K562 (cell line): ENCODE results near the gene CDK11B. TPM values are rescaled to one million over a fixed set of nuclear protein-coding genes. Genes with fewer than 3 reads are reported as not detected.

Source experiments
- ASH1L ChIP-seq: fragments of 450-650 bp; IDR thresholded peaks from 2 replicates; pipeline ENCODE4 v1.6.1; 2018; ENCODE audit warnings: borderline replicate concordance, mild to moderate bottlenecking, low read depth; ENCODE audit not compliant: partially characterized antibody
- BRF2 ChIP-seq: IDR thresholded peaks from 3 replicates; pipeline ENCODE4 v1.6.1; 2011; ENCODE audit warnings: borderline replicate concordance, mild to moderate bottlenecking; ENCODE audit not compliant: insufficient read length, insufficient read depth
- CEBPZ ChIP-seq: fragments of 150-350 bp; IDR thresholded peaks from 2 replicates; pipeline ENCODE4 v1.6.1; 2014; ENCODE audit warnings: low read depth, mild to moderate bottlenecking, low read length, borderline replicate concordance
- CTBP1 ChIP-seq: fragments of 450-650 bp; IDR thresholded peaks from 2 replicates; pipeline ENCODE4 v1.6.1; 2016; ENCODE audit warnings: borderline replicate concordance
- EGR1 ChIP-seq: fragments of 450-650 bp; conservative IDR thresholded peaks from 2 replicates; pipeline ENCODE4 v1.6.1; 2017; ENCODE audit warnings: mild to moderate bottlenecking
- FOXA1 ChIP-seq: fragments of 450-650 bp; IDR thresholded peaks from 2 replicates; pipeline ENCODE4 v1.6.1; 2016; ENCODE audit warnings: mild to moderate bottlenecking, borderline replicate concordance
- HNRNPH1 ChIP-seq: fragments of 200-400 bp; formaldehyde crosslinking; optimal IDR thresholded peaks from 2 replicates; pipeline ENCODE3; 2017; ENCODE audit warnings: low read depth, mild to moderate bottlenecking, low read length, moderate library complexity
- MED1 ChIP-seq: sonication (generic); formaldehyde crosslinking; IDR thresholded peaks from 2 replicates; pipeline ENCODE4 v1.8.1; 2023; ENCODE audit warnings: missing genetic modification reagents, borderline replicate concordance
- PCBP2 ChIP-seq: fragments of 200-400 bp; formaldehyde crosslinking; IDR thresholded peaks from 2 replicates; pipeline ENCODE4 v1.6.1; 2018; ENCODE audit warnings: low read length, low read depth, mild to moderate bottlenecking, moderate library complexity; ENCODE audit not compliant: poor library complexity, severe bottlenecking
- RCOR1 ChIP-seq, 2 experiments: IDR thresholded peaks; 2 replicates each; pipeline ENCODE4 v1.6.1; 2012; ENCODE audit warnings: low read depth in 2 of 2, low read length in 2 of 2, borderline replicate concordance in 1 of 2, improper control_type of control experiment in 1 of 2
- SMARCA5 ChIP-seq: fragments of 450-650 bp; IDR thresholded peaks from 2 replicates; pipeline ENCODE4 v1.6.1; 2016
- TEAD2 ChIP-seq: fragments of 450-650 bp; IDR thresholded peaks from 2 replicates; pipeline ENCODE4 v1.6.1; 2016; ENCODE audit warnings: missing genetic modification characterization, control low read depth, missing compliant biosample characterization
- TGIF2 ChIP-seq: sonication (generic); formaldehyde crosslinking; IDR thresholded peaks from 2 replicates; pipeline ENCODE4 v1.8.1; 2022; ENCODE audit warnings: mild to moderate bottlenecking, missing genetic modification reagents, moderate library complexity
- TRIM25 ChIP-seq: fragments of 450-650 bp; IDR thresholded peaks from 2 replicates; pipeline ENCODE4 v1.7.0; 2016; ENCODE audit warnings: borderline replicate concordance
- ZC3H11A ChIP-seq: IDR thresholded peaks from 2 replicates; pipeline ENCODE4 v1.6.1; 2012; ENCODE audit warnings: low read depth, low read length, improper control_type of control experiment
- ZNF133 ChIP-seq: fragments of 250-450 bp; sonication (Bioruptor Pico); IDR thresholded peaks from 2 replicates; pipeline ENCODE4 v1.4.0; 2020; ENCODE audit warnings: mild to moderate bottlenecking
- ZNF174 ChIP-seq: fragments of 250-450 bp; sonication (Bioruptor Pico); IDR thresholded peaks from 2 replicates; pipeline ENCODE4 v1.4.0; 2020; ENCODE audit warnings: mild to moderate bottlenecking
- ZNF57 ChIP-seq: fragments of 450-650 bp; formaldehyde crosslinking; IDR thresholded peaks from 2 replicates; pipeline ENCODE4 v1.4.0; 2020; ENCODE audit warnings: mild to moderate bottlenecking, moderate library complexity
- polyA plus RNA-seq, 8 experiments: library from polyadenylated mRNA; depleted of rRNA in 4 of 8; stranded (reverse) in 5 of 8; unstranded in 3 of 8; fragments of >200 nt; fragmentation: Nextera tagmentation in 2 of 8; fragmentation: Illumina TruSeq in 1 of 8; extraction: Ambion mirVana in 2 of 8; extraction: Trizol in 1 of 8; gene quantifications; 2 replicates each; pipeline versions ENCODE4 v1.2.1 to v1.2.3, GENCODE V29; 2011 to 2014; ENCODE audit warnings: inconsistent platforms in 1 of 8, missing spikeins in 1 of 8
- total RNA-seq, 7 experiments: library from RNA; depleted of rRNA in 6 of 7; stranded (reverse); fragments of >200 nt in 6 of 7; fragmentation: Illumina TruSeq in 2 of 7; extraction: Trizol in 2 of 7; gene quantifications; 2 replicates each; pipeline versions ENCODE4 v1.2.1 to v1.2.3, GENCODE V29; 2011 to 2021; ENCODE audit warnings: low replicate concordance in 1 of 7
- TF ChIP-seq, protein P1 (sequence below): fragments of 250-450 bp; sonication (Bioruptor Pico); IDR thresholded peaks from 2 replicates; pipeline ENCODE4 v1.5.0; 2020; ENCODE audit warnings: mild to moderate bottlenecking

CDK11B gene
- total and polyA plus RNA-seq, 9 of the 15 experiments (the other 6 are each of a cell fraction or from before 2014, with no cell fraction given): 2.8 to 52.2 (median 19.5) TPM

DNA sequence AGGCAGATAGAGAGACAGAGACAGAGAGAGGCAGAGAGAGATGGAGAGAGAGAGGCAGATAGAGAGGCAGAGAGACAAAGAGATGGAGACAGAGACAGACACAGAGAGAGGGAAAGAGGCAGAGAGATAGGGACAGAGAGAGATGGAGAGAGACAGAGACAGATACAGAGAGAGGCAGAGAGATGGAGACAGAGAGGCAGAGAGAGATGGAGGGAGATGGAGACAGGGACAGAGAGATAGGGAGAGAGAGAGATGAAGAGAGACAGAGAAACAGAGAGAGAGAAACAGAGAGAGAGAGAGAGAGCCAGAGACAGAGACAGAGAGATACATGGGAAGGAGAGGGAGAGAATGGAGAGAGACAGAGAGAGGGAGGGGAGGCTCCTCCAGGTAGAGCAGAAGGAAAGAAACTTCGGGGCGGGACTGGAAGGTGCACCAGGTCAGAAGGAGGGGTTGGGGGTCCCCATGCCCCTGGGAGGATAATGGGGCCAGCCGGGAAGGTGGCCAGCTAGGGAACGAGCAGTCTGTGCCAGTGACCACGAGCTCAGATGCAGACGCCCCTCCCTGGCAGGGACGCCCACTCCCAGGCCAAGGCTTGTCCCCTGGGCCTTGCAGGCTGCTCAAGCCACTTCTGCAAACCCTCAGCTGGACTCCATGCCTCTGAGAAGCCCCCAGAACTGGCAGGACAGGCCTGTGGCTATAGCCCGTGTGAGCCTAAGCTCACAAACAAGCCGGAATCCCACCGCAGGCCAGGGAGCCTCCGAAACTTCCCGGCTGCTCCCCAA lies 62.1 kb downstream of the CDK11B start (continued):
- TF ChIP-seq ZNF57 (CRISPR knock-in tag) (no peak), PCBP2 (no peak), BRF2 (no peak), EGR1 (peak; percentile 44; the same call in 1 of the 2 replicates), ZNF174 (CRISPR knock-in tag) (no peak), MED1 (CRISPR knock-in tag) (no peak), TGIF2 (CRISPR knock-in tag) (no peak), ZC3H11A (no peak), ZNF133 (CRISPR knock-in tag) (no peak), TRIM25 (peak; percentile 51; the same call in 1 of the 2 replicates), ASH1L (peak; percentile 39), CTBP1 (no peak), FOXA1 (no peak), SMARCA5 (0 out of 2 replicates have a peak, but pooled peaks have one; percentile 14), HNRNPH1 (no peak), CEBPZ (no peak), RCOR1 (IDR thresholded peaks at IDR 0.05; ENCODE audit: borderline replicate concordance in 1 of 2, low read depth in 2 of 2, low read length in 2 of 2) (no peak), TEAD2 (tag) (no peak)
- TF ChIP-seq, protein P1, sequence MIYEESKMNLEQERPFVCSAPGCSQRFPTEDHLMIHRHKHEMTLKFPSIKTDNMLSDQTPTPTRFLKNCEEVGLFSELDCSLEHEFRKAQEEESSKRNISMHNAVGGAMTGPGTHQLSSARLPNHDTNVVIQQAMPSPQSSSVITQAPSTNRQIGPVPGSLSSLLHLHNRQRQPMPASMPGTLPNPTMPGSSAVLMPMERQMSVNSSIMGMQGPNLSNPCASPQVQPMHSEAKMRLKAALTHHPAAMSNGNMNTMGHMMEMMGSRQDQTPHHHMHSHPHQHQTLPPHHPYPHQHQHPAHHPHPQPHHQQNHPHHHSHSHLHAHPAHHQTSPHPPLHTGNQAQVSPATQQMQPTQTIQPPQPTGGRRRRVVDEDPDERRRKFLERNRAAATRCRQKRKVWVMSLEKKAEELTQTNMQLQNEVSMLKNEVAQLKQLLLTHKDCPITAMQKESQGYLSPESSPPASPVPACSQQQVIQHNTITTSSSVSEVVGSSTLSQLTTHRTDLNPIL: no peak
